WTC11 (cell line): ENCODE results near the gene NUDT19.

Source experiments
- ATF6 ChIP-seq: sonication (generic); formaldehyde crosslinking; IDR thresholded peaks from 2 replicates; pipeline ENCODE4 v1.8.1; 2023; ENCODE audit warnings: mild to moderate bottlenecking, missing genetic modification reagents
- CTCF ChIP-seq: fragments of 200-600 bp; IDR thresholded peaks from 2 replicates; pipeline ENCODE4 v1.8.0; 2022; ENCODE audit warnings: antibody characterized with exemption
- ETV6 ChIP-seq: sonication (generic); formaldehyde crosslinking; IDR thresholded peaks from 2 replicates; pipeline ENCODE4 v1.8.1; 2022; ENCODE audit warnings: mild to moderate bottlenecking, missing genetic modification reagents
- IRF1 ChIP-seq: sonication (generic); formaldehyde crosslinking; IDR thresholded peaks from 2 replicates; pipeline ENCODE4 v1.8.0; 2023; ENCODE audit warnings: missing genetic modification reagents
- SMAD3 ChIP-seq: sonication (generic); formaldehyde crosslinking; IDR thresholded peaks from 2 replicates; pipeline ENCODE4 v1.8.0; 2022; ENCODE audit warnings: missing genetic modification reagents, mild to moderate bottlenecking, borderline replicate concordance
- SP1 ChIP-seq: sonication (generic); formaldehyde crosslinking; conservative IDR thresholded peaks from 2 replicates; pipeline ENCODE4 v1.8.1; 2022; ENCODE audit warnings: missing genetic modification reagents
- TEAD1 ChIP-seq: sonication (generic); formaldehyde crosslinking; IDR thresholded peaks from 2 replicates; pipeline ENCODE4 v1.8.0; 2022; ENCODE audit warnings: mild to moderate bottlenecking, missing genetic modification reagents
- ZNF512 ChIP-seq: sonication (generic); formaldehyde crosslinking; IDR thresholded peaks from 2 replicates; pipeline ENCODE4 v1.8.1; 2022; ENCODE audit warnings: missing genetic modification reagents, borderline replicate concordance

- TF ChIP-seq TEAD1 (CRISPR knock-in tag) (no peak), IRF1 (no peak), CTCF (no peak), ETV6 (CRISPR knock-in tag) (no peak), SMAD3 (no peak), ATF6 (no peak), SP1 (CRISPR knock-in tag) (no peak), ZNF512 (no peak)
Observed at GRCh38 chr19:32751066-32751465, 59.4 kb downstream of the NUDT19 start.
